Ishikawa (cell line): ENCODE measurements around the gene LBHD2.

ENCODE experiments used
- CEBPB ChIP-seq: IDR thresholded peaks from 2 replicates; pipeline ENCODE4 v1.6.1; 2012
- CREB1 ChIP-seq: IDR thresholded peaks from 2 replicates; pipeline ENCODE4 v1.6.1; 2012; ENCODE audit warnings: low read depth
- EGR1 ChIP-seq: IDR thresholded peaks from 2 replicates; pipeline ENCODE4 v1.6.1; 2012
- EP300 ChIP-seq: IDR thresholded peaks from 2 replicates; pipeline ENCODE4 v1.6.1; 2012; ENCODE audit warnings: borderline replicate concordance
- FOXM1 ChIP-seq: IDR thresholded peaks from 2 replicates; pipeline ENCODE4 v1.6.1; 2012; ENCODE audit warnings: low read depth, borderline replicate concordance
- NFIC ChIP-seq: IDR thresholded peaks from 2 replicates; pipeline ENCODE4 v1.6.1; 2012
- RAD21 ChIP-seq: IDR thresholded peaks from 2 replicates; pipeline ENCODE4 v1.6.1; 2012; ENCODE audit warnings: low read depth
- REST ChIP-seq: IDR thresholded peaks from 2 replicates; pipeline ENCODE4 v1.6.1; 2012; ENCODE audit warnings: low read depth, mild to moderate bottlenecking
- TAF1 ChIP-seq: IDR thresholded peaks from 2 replicates; pipeline ENCODE4 v1.6.1; 2012; ENCODE audit warnings: low read depth, mild to moderate bottlenecking
- TCF12 ChIP-seq: IDR thresholded peaks from 2 replicates; pipeline ENCODE4 v1.6.1; 2012; ENCODE audit warnings: low read depth
- TEAD4 ChIP-seq: IDR thresholded peaks from 2 replicates; pipeline ENCODE4 v1.6.1; 2012
- USF1 ChIP-seq: IDR thresholded peaks from 2 replicates; pipeline ENCODE4 v1.6.1; 2012
- YY1 ChIP-seq: IDR thresholded peaks from 2 replicates; pipeline ENCODE4 v1.6.1; 2012; ENCODE audit warnings: low read depth
- ZBTB7A ChIP-seq: IDR thresholded peaks from 2 replicates; pipeline ENCODE4 v1.6.1; 2012; ENCODE audit warnings: low read depth
- TF ChIP-seq, protein P1 (sequence below): IDR thresholded peaks from 2 replicates; pipeline ENCODE4 v1.6.1; 2012

LBHD2 gene

DNA sequence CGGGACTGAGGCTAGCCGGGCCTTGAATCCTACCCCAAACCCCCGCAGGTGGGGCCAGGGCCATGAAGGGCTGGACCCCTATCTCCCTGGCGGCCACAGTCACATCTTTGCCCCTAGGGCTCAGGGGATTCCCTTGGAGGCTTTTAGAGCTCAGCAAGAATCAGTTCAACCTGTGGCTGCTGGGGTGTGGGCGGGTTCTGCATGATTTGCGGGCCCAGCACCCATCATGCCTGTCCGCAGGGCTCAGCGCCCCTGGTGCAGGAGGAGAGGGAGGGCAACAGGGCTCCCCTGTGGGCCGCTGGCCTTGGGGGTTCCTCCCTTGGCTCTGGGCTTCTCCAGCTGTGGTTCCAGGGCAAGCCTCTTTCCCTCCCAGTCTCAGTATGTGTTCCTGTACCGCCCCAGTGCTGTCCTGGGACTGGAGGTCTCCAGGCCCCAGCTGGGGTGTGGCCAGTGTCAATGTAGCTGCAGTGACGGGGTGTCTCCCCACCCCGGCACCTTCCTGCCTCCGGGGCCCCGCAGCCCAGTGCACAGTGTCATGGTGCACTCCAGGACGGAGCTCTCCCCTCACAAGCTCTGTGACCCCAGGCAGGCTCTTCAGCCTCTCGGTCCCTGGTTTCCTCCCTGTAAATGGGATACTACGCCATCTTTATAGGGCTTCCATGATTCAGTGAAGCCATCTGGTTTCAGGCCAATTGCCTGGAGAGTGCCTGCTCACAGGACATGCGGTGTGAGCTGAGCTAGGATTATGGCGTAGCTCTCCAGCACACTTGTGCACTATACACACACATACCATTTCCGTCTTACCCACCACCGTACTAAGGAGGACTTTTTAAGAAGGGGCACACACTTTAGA lies 9.9 kb upstream of the LBHD2 start:
- TF ChIP-seq USF1 (no peak), RAD21 (no peak), TCF12 (no peak), NFIC (no peak), FOXM1 (no peak), YY1 (no peak), ZBTB7A (no peak), TEAD4 (no peak), EP300 (no peak), TAF1 (no peak), CEBPB (no peak), REST (no peak), EGR1 (no peak), CREB1 (no peak)
- TF ChIP-seq, protein P1, sequence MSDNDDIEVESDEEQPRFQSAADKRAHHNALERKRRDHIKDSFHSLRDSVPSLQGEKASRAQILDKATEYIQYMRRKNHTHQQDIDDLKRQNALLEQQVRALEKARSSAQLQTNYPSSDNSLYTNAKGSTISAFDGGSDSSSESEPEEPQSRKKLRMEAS, result no peak

GRCh38 chr14:103074729-103075367 lies 9.2 kb upstream of the LBHD2 start:
- TF ChIP-seq NFIC, result 0 out of 2 replicates have a peak, but pooled peaks have one; percentile 52
- no peak for TF ChIP-seq YY1
- no peak for TF ChIP-seq FOXM1
- no peak; the same call in 1 of the 2 replicates for TF ChIP-seq ZBTB7A
- no peak for TF ChIP-seq REST
- peak; percentile 58; the same call in 1 of the 2 replicates for TF ChIP-seq EGR1
- TF ChIP-seq TEAD4, result no peak
- no peak for TF ChIP-seq TCF12
- peak; percentile 46; the same call in 1 of the 2 replicates for TF ChIP-seq EP300
- peak; percentile 7; the same call in 1 of the 2 replicates for TF ChIP-seq USF1
- TF ChIP-seq RAD21, result no peak
- TF ChIP-seq CREB1, result no peak
- no peak for TF ChIP-seq TAF1
- TF ChIP-seq CEBPB, result no peak
- TF ChIP-seq, protein P1, result peak; percentile 49; the same call in 1 of the 2 replicates

DNA sequence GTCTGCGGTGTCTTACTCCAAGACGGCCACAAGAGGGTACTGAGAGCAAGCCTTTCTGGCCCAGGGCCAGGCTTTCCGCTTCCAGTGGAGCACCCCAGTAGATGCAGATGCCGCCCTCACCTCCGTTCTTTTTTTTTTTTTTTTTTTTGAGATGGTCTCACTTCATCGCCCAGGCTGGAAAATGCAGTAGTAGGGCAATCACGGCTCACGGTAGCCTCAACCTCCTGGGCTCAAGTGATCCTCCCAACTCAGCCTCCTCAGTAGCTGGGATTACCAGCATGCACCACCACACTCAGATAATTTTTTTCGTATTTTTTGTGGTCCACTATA lies 5.6 kb upstream of the LBHD2 start:
- TF ChIP-seq CREB1 (no peak), NFIC (peak; percentile 92), CEBPB (no peak), RAD21 (peak; percentile 80), EGR1 (no peak)

DNA sequence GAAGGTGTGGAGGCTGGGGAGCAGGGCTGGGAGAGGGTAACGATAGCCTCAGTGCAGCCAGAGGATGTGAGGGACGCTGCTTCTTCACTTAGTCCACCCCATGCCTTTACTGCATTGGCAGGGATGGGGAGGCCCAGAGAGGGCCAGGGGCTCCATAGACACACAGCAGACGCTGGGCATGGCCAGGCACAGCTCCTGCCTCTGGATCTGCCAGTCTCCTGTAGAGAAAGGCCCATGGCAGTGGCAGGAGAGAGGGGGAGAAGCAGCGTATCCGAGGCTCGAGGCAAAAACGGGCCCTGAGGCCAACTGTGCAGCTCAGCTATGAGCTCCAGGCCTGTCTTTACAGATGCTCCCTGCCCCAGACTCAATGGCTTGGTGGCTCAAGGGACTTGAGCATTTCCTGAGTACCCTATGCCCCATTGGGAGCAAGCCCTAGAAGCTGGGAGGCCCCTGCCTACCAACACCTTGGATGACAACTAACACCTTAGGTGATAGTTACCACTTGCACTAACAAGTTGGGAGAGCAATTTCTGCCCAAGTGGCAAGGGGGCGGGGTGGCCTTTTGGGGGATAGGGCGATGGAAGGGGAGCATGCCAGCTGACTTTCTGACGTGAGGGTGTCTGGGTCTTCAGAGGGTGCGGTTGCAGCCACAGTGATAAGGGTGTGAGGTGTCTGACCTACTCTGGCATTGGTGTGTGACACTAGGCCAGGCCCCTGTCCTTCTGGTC lies 5.0 kb upstream of the LBHD2 start:
- no peak for TF ChIP-seq TAF1
- TF ChIP-seq, protein P1, result no peak
- no peak for TF ChIP-seq USF1
- TF ChIP-seq EGR1, result no peak
- no peak for TF ChIP-seq REST
- no peak for TF ChIP-seq NFIC
- no peak for TF ChIP-seq ZBTB7A
- no peak for TF ChIP-seq YY1
- TF ChIP-seq TEAD4, result no peak
- no peak for TF ChIP-seq FOXM1
- TF ChIP-seq TCF12, result no peak
- no peak for TF ChIP-seq RAD21
- TF ChIP-seq EP300, result no peak
- no peak for TF ChIP-seq CEBPB
- no peak for TF ChIP-seq CREB1
